GM19372 (cell line): Measurements from ENCODE around the gene PSMB5.

Experiments
- ATAC-seq: cut with Tn5 transposase; IDR thresholded peaks from one replicate; pipeline ENCODE4 v1.9.1; 2021; ENCODE audit warnings: mild to moderate bottlenecking, low read depth, moderate library complexity; ENCODE audit not compliant: unreplicated experiment

The PSMB5 gene

GRCh38 chr14:23045419-23046357 lies 11.0 kb upstream of the PSMB5 start:
- ATAC-seq: no peak

GRCh38 chr14:23044840-23045239 lies 10.1 kb upstream of the PSMB5 start:
- no peak for ATAC-seq

DNA sequence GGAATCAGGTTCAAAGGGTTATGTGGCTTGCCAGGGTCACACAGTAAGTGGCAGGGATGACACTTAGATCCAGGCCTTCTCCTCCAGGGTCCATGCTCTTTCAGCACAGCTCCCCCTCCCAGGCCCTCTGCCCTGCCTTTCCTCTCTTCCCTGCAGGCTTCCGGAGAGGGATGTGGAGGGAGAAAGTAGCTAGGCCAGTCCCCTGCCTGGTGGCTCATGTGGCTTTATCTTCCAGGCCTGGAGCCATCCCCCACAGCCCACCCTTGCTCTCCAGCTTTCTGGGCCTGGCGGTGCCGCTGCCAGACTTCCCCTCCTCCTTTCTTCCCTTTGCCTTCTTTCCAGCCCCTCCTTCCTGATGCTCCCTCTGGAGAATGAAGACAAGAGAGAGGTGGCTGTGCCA lies 9.1 kb upstream of the PSMB5 start:
- no peak for ATAC-seq

- ATAC-seq: no peak
These were observed 8.4 kb upstream of the PSMB5 start for GRCh38 chr14:23043145-23043544.

GRCh38 chr14:23042162-23042965 lies 7.7 kb upstream of the PSMB5 start, which contains the start of gene PSMB11:
Gene PSMB11 (plus strand): TSS chr14:23042212. CDS start chr14:23042226, 14 bp downstream.
- no peak for ATAC-seq

GRCh38 chr14:23041729-23042128 lies 7.0 kb upstream of the PSMB5 start:
- ATAC-seq: no peak

DNA sequence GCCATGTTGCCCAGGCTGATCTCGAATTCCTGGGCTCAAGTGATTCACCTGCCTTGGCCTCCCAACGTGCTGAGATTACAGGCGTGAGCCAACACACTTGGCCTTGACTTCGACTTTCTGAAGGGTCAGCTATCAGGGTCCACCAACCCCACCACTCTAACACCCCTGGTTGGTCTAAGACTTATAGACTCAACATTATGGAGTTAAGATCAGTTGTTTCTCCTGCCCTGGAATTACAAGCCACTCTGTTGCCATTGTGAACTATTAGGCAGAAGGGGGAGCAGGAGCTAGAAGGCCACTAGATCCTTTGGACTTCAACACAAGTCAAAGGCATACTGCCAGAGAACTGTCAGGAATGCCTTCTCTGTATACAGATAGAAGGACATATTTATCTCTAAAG lies 5.4 kb upstream of the PSMB5 start:
- no peak for ATAC-seq

DNA sequence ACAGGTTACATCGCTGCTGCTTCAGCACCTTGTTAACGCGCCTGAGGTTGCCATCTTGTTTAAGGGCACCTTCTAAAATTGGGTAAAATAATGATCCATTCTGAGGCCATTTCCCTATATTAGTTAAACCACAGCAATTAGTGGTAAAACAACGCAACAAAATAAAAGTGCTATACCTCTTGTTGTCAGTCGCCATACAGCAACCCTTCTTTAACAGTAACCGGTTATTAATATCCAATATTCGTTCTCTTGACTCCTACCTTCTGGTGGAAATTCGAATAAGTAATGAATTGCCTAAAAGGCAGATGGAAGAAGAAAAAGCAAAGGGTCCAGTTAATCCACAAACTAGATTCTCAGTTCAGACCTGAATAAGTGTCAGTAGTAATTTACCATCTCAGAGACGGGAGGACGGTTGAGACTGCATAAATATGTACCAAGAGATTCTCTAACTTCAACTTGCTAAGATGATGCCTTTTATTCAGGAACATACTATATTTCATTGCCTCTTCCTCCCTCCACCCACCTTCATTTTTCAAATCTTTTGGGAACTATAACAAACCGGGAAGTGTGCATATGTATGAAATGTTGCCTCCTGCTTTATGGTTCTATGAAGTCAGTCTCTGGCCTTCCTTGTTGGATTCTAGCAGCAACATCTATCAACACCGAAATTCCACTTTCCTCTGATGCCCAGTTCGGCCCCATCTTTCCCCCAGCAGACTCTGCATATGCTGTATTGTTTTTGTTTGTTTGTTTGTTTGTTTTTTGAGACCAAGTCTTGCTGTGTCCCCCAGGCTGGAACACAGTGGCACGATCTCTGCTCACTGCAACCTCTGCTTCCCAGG lies 824 bp upstream of the PSMB5 start:
- no peak for ATAC-seq

- no peak for ATAC-seq
These were observed 751 bp downstream of the PSMB5 start for GRCh38 chr14:23033801-23034497.

- no peak for ATAC-seq
These were observed 1.4 kb downstream of the PSMB5 start for GRCh38 chr14:23033251-23033727.

GRCh38 chr14:23030936-23031335 lies 3.8 kb downstream of the PSMB5 start:
- ATAC-seq: no peak

GRCh38 chr14:23028799-23029198 lies 5.9 kb downstream of the PSMB5 start:
- no peak for ATAC-seq

DNA sequence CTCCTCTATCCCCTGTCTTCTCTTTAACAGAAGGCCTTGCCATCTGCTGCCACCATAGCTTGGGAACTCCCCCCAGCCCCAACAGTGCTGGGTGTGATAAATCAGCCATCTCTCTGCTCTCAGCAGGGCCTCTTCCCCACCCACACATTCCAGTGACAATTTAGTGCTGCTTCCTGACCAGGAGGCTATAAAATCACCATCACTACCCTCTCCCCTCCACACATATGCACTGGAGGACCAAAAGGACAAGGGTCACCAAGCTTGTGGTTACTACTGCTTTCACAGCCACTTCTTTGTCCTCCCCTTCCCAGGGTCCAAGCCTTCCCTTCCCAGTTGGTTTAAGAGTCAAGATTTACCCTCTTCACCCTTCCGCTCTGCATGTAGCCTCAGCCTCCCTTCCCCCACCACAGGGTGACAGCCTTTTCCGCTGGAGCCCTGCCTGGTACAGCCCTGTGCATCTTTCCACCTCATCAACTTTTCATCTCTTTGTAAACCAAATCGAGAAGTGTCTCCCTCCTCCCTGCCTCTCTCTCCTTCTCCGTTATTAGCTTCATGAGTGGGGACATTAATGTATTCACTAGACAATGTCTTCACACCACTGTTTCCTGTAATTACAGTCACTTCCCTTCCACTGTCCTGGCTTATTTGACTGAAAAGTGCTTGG lies 9.4 kb downstream of the PSMB5 start:
- ATAC-seq: no peak

DNA sequence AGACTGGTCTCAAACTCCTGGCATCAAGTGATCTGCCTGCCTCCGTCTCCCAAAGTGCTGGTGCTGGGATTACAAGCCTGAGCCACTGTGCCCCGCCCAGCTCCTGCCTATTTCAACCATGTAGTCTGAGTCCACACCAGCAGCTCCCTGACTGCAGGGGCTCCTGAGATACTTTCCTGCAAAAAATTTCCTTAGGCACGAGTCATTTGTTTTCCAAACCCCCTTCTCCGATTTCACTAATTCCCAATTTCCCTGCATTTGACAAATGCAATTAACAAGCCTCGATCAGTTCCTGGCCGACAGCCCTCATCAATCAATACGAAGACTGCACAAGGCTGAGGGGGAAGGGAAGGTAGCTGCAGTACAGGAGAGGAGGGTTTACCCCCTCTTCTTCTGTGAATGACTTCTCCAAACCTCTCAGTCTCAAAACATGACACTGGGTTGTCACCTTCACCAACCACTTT lies 10.1 kb downstream of the PSMB5 start:
- ATAC-seq: no peak

DNA sequence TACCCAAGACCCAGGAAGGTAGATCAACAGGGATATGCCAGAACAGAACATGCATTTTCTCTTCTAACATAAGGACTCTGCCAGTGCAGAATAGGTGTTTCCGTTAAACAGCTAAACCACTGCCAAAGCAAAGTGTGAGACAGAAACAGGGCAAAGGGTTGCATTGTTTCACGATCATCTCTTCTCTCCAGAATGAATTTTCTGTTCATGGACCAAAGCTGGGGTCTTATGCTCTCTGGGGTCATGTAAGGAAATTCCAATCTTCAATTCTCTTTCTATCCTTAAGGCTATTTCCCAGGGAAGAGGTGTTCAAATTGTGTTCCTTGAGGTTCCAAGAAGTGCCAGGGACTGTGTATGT lies 10.9 kb downstream of the PSMB5 start:
- ATAC-seq: no peak

DNA sequence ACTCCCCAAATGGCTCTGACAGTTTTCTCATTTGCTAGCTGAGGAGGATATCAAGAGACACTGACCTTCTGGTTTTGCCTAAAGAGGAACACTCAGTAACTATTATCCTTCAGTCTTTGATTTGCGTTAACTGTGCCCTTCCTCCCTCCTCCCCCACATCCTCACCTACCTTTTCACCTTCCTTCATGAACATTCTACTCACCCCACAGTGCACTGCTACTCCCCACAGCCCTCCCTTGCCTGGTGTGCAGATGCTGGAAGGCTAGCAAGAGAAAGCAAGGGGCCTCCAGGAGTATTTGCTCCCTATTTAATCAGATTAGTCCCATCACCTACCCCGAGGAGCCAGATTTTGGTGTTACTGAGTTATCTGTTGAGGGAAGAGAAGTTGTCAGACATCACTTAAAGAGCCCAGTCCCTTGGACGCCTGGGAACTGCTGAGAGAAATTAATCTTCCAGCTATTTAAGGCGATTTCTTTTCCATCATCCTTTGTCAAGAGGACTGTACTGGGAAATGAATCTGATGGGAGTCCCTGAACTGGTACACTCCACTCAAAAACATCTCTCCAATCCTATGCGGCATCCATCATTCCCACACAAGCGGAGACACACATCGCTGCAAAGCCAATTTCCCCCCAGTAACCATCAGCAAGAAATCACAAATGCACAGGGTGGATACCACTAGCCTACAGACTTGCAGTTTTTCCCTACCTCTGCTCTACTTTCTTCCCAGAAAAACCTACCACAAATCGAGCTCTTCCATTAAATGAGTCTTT lies 11.5 kb downstream of the PSMB5 start:
- ATAC-seq: no peak

DNA sequence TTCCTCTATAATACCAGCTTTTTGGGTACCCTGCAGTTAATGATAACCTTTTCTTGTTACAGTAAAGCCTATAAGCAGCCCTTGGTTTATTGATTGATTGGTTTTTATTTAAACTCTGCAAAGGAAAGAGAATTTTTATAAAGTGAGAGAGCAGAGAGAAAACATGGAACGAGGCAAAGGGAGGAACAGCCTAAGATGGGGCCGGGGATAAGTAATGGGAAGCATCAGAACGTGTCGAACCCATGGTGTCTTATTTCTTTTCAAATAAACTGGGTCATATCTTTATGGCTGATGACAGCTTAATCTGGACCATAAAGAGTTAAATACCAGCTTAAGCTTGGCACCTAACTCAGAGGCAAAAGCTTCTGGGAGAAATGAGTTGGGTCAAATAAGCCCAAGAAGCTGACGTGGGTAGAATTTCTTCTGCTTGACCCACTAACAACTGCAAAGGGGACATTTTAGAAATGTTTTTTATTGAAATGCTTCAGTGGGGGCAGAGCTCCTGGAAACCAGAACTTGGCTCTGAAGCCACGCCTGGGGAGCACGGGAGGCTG lies 12.7 kb downstream of the PSMB5 start:
- no peak for ATAC-seq

- ATAC-seq: no peak
These were observed 13.3 kb downstream of the PSMB5 start for GRCh38 chr14:23021434-23021833.
